Transverse colon (tissue), 4 donors: ENCODE results near the gene CPNE4. TPM values are rescaled to one million over a fixed set of nuclear protein-coding genes. Genes with fewer than 3 reads are reported as not detected.

Source experiments
- DNase-seq: peaks from one replicate; pipeline ENCODE4 v3.0.0-alpha.2; 2019
- H3K27ac ChIP-seq, 4 donors: fragments of 200-600 bp; sonication (generic); 2 replicates each; pipeline ENCODE4 v1.5.1; 2016 to 2018; ENCODE audit warnings: inconsistent platforms in 4 of 4
- H3K27me3 ChIP-seq: fragments of 200-600 bp; sonication (generic); 2 replicates; pipeline ENCODE4 v1.5.1; 2017; ENCODE audit warnings: inconsistent platforms
- H3K36me3 ChIP-seq, 4 donors: fragments of 200-600 bp; sonication (generic); 2 replicates each; pipeline ENCODE4 v1.5.1; 2017 to 2019; ENCODE audit warnings: inconsistent platforms in 4 of 4
- H3K4me1 ChIP-seq, 4 donors: fragments of 200-600 bp; sonication (generic); 2 replicates each; pipeline ENCODE4 v1.5.1; 2017 to 2020; ENCODE audit warnings: inconsistent platforms in 4 of 4
- H3K4me3 ChIP-seq, 4 donors: fragments of 200-600 bp; sonication (generic); 1 replicate in 1 of 4; 2 replicates in 3 of 4; pipeline versions ENCODE4 v1.5.1 to v1.6.1; 2017 to 2019; ENCODE audit warnings: inconsistent platforms in 4 of 4
- H3K9me3 ChIP-seq, 2 donors: fragments of 200-600 bp; sonication (generic); 2 replicates each; pipeline ENCODE4 v1.5.1; 2017 to 2019; ENCODE audit warnings: inconsistent platforms in 2 of 2
- EP300 ChIP-seq: sonication (generic); formaldehyde crosslinking; IDR thresholded peaks from one replicate; pipeline ENCODE4 v1.6.1; 2017; ENCODE audit warnings: antibody characterized with exemption, low read depth
- POLR2A ChIP-seq: fragments of 450-650 bp; IDR thresholded peaks from one replicate; pipeline ENCODE4 v1.6.1; 2016; ENCODE audit warnings: antibody characterized with exemption, mild to moderate bottlenecking, moderate library complexity
- POLR2AphosphoS5 ChIP-seq, 3 donors: sonication (generic); formaldehyde crosslinking; IDR thresholded peaks; one replicate each; pipeline ENCODE4 v1.6.1; 2016; ENCODE audit warnings: antibody characterized with exemption in 3 of 3
- WGBS, 2 donors: methylation state at CpG; one replicate each; pipeline ENCODE4 v1.1.5; 2018; ENCODE audit warnings: low coverage in 1 of 2; 5-methylcytosine and 5-hydroxymethylcytosine counted together
- in situ Hi-C, 4 donors: fragments of 200-750 bp; cut with MboI; loops; one replicate each; pipeline versions ENCODE4 v1.15.0 to v1.15.1; 2017; ENCODE audit warnings: low sequenced_read_pairs in 3 of 4, low pct_ligation_motif_present in 1 of 4, low pct_unique_long_range_greater_than_20kb in 1 of 4
- intact Hi-C: fragments of 100-400 bp; cut with DNase I; formaldehyde crosslinking; loops from one replicate; pipeline ENCODE4 v1.15.1; 2023; ENCODE audit warnings: low total_unique reads
- total RNA-seq, 4 donors: library from RNA; depleted of rRNA; stranded (reverse); fragments of >200 nt; gene quantifications; one replicate each; pipeline ENCODE4 v1.1.0, GENCODE V29; 2016
- TF ChIP-seq, protein P1 (sequence below), 5 experiments: fragments of 200-600 bp in 3 of 5; fragments of 450-650 bp in 2 of 5; sonication (generic) in 3 of 5; IDR thresholded peaks; 1 replicate in 2 of 5; 2 replicates in 3 of 5; pipeline ENCODE4 v1.5.1; 2016 to 2017; ENCODE audit warnings: antibody characterized with exemption in 5 of 5, inconsistent platforms in 3 of 5, mild to moderate bottlenecking in 2 of 5, moderate library complexity in 1 of 5

CPNE4 gene
- total RNA-seq, 4 donors from 2014 or later: 0.16 to 1.5 TPM; not detected in 2

DNA sequence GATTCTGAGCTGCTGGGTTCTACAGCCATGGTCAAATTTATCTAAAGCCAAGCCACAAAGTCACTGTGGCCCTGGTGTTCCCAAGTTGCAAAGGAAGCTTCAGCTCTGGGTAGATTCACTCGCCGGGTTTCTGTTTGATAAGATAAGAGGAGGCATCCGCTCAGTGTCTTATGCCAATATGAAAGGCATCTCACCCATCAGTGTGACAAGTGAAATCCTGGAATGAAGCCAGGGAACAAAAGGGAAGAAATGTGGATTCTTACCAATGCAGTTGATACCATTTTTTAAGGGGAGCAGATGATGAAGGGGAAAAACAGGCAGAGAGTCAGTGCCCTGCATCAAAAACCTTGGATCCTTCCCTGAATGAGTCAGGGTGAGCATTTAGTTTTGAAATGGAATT is 2.8 kb upstream of the CPNE4 start:
- H3K4me3 ChIP-seq: no peak overlapping the region
- in situ Hi-C loops (no loop called here), intact Hi-C loops (no loop called here)
- H3K36me3 ChIP-seq: no peaks in the 10 kb centered on the region
- H3K9me3 ChIP-seq: no peaks in the 10 kb centered on the region
- no peak overlapping the region for H3K27ac ChIP-seq
- peaks cover 0 to 10% (median 0%) of the 10 kb centered on the region in 4 donors for H3K4me1 ChIP-seq
- DNase-seq: no peak
- H3K27me3 ChIP-seq: peaks cover 69% of the 10 kb centered on the region
- WGBS, 2 donors: 80% methylated on average over 3 of the region's 3 CpGs; no CpG with 5 or more reads in 1 of the 2 donors
- TF ChIP-seq POLR2AphosphoS5 (IDR thresholded peaks at IDR 0.05) (no peak), EP300 (no peak), POLR2A (no peak)
- TF ChIP-seq, protein P1, sequence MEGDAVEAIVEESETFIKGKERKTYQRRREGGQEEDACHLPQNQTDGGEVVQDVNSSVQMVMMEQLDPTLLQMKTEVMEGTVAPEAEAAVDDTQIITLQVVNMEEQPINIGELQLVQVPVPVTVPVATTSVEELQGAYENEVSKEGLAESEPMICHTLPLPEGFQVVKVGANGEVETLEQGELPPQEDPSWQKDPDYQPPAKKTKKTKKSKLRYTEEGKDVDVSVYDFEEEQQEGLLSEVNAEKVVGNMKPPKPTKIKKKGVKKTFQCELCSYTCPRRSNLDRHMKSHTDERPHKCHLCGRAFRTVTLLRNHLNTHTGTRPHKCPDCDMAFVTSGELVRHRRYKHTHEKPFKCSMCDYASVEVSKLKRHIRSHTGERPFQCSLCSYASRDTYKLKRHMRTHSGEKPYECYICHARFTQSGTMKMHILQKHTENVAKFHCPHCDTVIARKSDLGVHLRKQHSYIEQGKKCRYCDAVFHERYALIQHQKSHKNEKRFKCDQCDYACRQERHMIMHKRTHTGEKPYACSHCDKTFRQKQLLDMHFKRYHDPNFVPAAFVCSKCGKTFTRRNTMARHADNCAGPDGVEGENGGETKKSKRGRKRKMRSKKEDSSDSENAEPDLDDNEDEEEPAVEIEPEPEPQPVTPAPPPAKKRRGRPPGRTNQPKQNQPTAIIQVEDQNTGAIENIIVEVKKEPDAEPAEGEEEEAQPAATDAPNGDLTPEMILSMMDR (IDR thresholded peaks at IDR 0.05): no peak

DNA sequence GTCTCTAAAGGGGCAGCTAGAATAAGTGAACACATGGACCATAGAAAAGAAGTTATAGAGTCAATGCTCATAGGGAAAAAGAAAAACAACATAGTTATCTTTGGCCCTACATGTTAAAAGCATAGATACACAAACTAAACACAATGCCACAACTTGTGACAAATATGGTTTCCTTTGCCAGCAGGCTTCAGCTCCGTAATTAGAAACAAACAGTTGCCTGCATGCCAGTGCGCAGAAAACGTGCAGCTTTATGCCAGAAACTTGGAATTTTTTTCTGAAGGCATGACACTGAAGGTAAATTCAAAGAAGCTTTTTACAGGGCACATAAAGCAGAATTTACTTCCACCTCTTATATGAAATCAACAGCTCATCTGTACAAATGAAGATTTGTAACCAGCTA is 2.2 kb upstream of the CPNE4 start:
- peaks cover 73% of the 10 kb centered on the region for H3K27me3 ChIP-seq
- intact Hi-C loops: no loop called here
- H3K9me3 ChIP-seq: no peaks in the 10 kb centered on the region
- 55% methylated on average over 3 of the region's 3 CpGs for WGBS, 2 donors
- DNase-seq: no peak
- H3K36me3 ChIP-seq: no peaks in the 10 kb centered on the region
- H3K27ac ChIP-seq: no peak overlapping the region
- in situ Hi-C loops: no loop called here
- TF ChIP-seq POLR2AphosphoS5 (IDR thresholded peaks at IDR 0.05) (no peak), EP300 (no peak), POLR2A (no peak)
- TF ChIP-seq, protein P1 (IDR thresholded peaks at IDR 0.05): no peak
- H3K4me3 ChIP-seq: no peak overlapping the region
- peaks cover 0 to 10% (median 0%) of the 10 kb centered on the region in 4 donors for H3K4me1 ChIP-seq

DNA sequence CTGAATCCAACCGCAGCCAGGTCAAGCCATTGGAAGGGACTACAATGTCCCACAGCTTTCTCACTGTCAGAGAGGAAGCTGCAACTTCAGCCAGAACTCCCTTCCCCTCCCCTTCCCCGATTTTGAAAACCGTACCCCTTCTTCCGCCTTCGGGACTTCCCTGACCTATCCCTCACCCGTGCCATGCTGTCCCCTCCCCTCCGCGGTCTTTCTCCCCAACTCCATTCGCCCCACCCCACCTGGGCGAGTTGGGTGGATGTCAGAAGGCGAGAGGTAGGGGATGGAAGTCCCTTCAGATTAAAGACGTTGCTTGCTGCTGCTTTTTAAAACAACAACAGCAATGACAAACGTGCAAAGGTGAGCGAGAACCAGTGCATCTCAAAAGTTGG is 723 bp downstream of the CPNE4 start:
- no peaks in the 10 kb centered on the region for H3K9me3 ChIP-seq
- no peak overlapping the region for H3K27ac ChIP-seq
- WGBS, 2 donors: 5% methylated on average over 14 of the region's 14 CpGs; no CpG with 5 or more reads in 1 of the 2 donors
- no peak for DNase-seq
- TF ChIP-seq EP300: no peak
- TF ChIP-seq, protein P1 (IDR thresholded peaks at IDR 0.05): no peak
- no peak for TF ChIP-seq POLR2AphosphoS5 (IDR thresholded peaks at IDR 0.05)
- TF ChIP-seq POLR2A: no peak
- peaks cover 89% of the 10 kb centered on the region for H3K27me3 ChIP-seq
- peaks cover 0 to 13% (median 0%) of the 10 kb centered on the region in 4 donors for H3K4me1 ChIP-seq
- no peaks in the 10 kb centered on the region for H3K36me3 ChIP-seq
- no peak overlapping the region for H3K4me3 ChIP-seq
- intact Hi-C loops (no loop called here), in situ Hi-C loops (no loop called here)

DNA sequence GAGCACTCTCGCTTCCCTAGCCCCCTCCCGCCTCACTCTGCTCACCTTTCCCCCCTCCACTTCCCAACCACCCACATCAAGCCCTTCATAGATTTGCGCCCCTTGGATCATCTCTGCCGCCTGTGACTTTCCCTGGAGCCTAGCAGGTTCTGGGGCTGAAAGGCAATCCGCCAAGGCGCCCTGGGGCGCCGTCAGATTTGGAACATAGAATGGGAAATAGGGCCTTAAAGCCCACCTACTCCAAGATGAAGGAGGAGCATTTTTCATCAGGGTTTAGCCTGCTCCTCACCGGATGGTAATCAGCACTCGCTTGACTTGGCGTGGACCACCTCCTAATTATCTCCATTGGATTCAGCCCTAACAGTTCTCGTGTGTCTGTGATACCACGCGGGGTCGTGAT is 1.3 kb downstream of the CPNE4 start:
- no peak for TF ChIP-seq EP300
- TF ChIP-seq, protein P1 (IDR thresholded peaks at IDR 0.05): no peak
- no peak for TF ChIP-seq POLR2A
- TF ChIP-seq POLR2AphosphoS5 (IDR thresholded peaks at IDR 0.05): no peak
- Histone ChIP-seq H3K9me3 (no peaks in the 10 kb centered on the region), H3K27me3 (peaks cover 83% of the 10 kb centered on the region), H3K4me1 (peaks cover 0 to 13% (median 0%) of the 10 kb centered on the region in 4 donors), H3K4me3 (no peak overlapping the region), H3K36me3 (no peaks in the 10 kb centered on the region), H3K27ac (no peak overlapping the region)
- no peak for DNase-seq
- in situ Hi-C loops: no loop called here
- WGBS, 2 donors: 10 to 18% methylated on average over 2 to 15 of the region's 15 CpGs
- intact Hi-C loops: no loop called here
